Keratinocyte (primary cell): ENCODE measurements around the gene TMEM242. TPM values are rescaled to one million over a fixed set of nuclear protein-coding genes. Genes with fewer than 3 reads are reported as not detected.

Experiments
- DNase-seq: peaks from one replicate; pipeline ENCODE4 v3.0.0-alpha.2; 2011; ENCODE audit warnings: low read depth, missing footprints, low spot score
- FAIRE-seq: peaks from 2 replicates; lab custom pipeline; 2011; peaks lifted over from hg19 to GRCh38; lab: Jason Lieb, UNC
- H2AFZ ChIP-seq: 2 replicates; pipeline ENCODE4 v1.6.0; 2012; ENCODE audit warnings: low read length, control low read depth, inconsistent platforms; ENCODE audit not compliant: control insufficient read depth
- H3K27ac ChIP-seq: 2 replicates; pipeline ENCODE4 v1.5.1; 2011; ENCODE audit warnings: low read length; ENCODE audit not compliant: control insufficient read depth, insufficient read depth
- H3K27me3 ChIP-seq: 3 replicates; pipeline ENCODE4 v1.6.0; 2011; ENCODE audit warnings: low read length; ENCODE audit not compliant: control insufficient read depth, insufficient read depth; ENCODE audit errors: extremely low read depth
- H3K36me3 ChIP-seq, 2 experiments: 2 replicates in 1 of 2; 3 replicates in 1 of 2; pipeline ENCODE4 v1.5.1; 2011; ENCODE audit warnings: low read length in 2 of 2, mild to moderate bottlenecking in 1 of 2; ENCODE audit not compliant: control insufficient read depth in 2 of 2, insufficient read depth in 2 of 2; ENCODE audit errors: extremely low read depth in 1 of 2
- H3K4me1 ChIP-seq: 3 replicates; pipeline ENCODE4 v1.5.1; 2011; ENCODE audit warnings: low read length; ENCODE audit not compliant: control insufficient read depth, insufficient read depth; ENCODE audit errors: extremely low read depth
- H3K4me2 ChIP-seq: 3 replicates; pipeline ENCODE4 v1.6.0; 2011; ENCODE audit warnings: low read depth, low read length; ENCODE audit not compliant: control insufficient read depth, insufficient read depth; ENCODE audit errors: extremely low read depth
- H3K4me3 ChIP-seq, 3 experiments: fragments of 200-600 bp in 1 of 3; sonication (generic) in 1 of 3; 2 replicates in 2 of 3; 3 replicates in 1 of 3; pipeline ENCODE4 v1.5.1; 2011 to 2016; ENCODE audit warnings: low read length in 3 of 3, mild to moderate bottlenecking in 3 of 3, control low read depth in 2 of 3, inconsistent platforms in 1 of 3, low read depth in 1 of 3, mixed read lengths in 1 of 3, mixed run types in 1 of 3, moderate library complexity in 1 of 3; ENCODE audit not compliant: control insufficient read depth in 2 of 3, insufficient read depth in 2 of 3; ENCODE audit errors: extremely low read depth in 1 of 3
- H3K79me2 ChIP-seq: 2 replicates; pipeline ENCODE4 v1.6.0; 2012; ENCODE audit warnings: low read length; ENCODE audit not compliant: control insufficient read depth, insufficient read depth
- H3K9ac ChIP-seq: 3 replicates; pipeline ENCODE4 v1.6.0; 2011; ENCODE audit warnings: low read length; ENCODE audit not compliant: control insufficient read depth, insufficient read depth; ENCODE audit errors: extremely low read depth
- H3K9me1 ChIP-seq: 3 replicates; pipeline ENCODE4 v1.6.0; 2011; ENCODE audit warnings: low read length; ENCODE audit not compliant: control insufficient read depth, insufficient read depth; ENCODE audit errors: extremely low read depth
- H3K9me3 ChIP-seq: 2 replicates; pipeline ENCODE4 v1.5.1; 2012; ENCODE audit warnings: low read depth, low read length; ENCODE audit not compliant: control insufficient read depth
- H4K20me1 ChIP-seq: 3 replicates; pipeline ENCODE4 v1.6.0; 2011; ENCODE audit warnings: low read length; ENCODE audit not compliant: control insufficient read depth, insufficient read depth; ENCODE audit errors: extremely low read depth
- EZH2 ChIP-seq: IDR thresholded peaks from one replicate; pipeline ENCODE4 v1.6.1; 2012; ENCODE audit warnings: inconsistent platforms, mild to moderate bottlenecking, low read length, moderate library complexity
- dilution Hi-C: fragments of 300-500 bp; cut with MboI; formaldehyde crosslinking; loops from one replicate; pipeline ENCODE4 v1.7.0; 2020; ENCODE audit warnings: low sequenced_read_pairs; ENCODE audit not compliant: extremely low pct_ligation_motif_present
- polyA plus RNA-seq, 5 experiments: library from polyadenylated mRNA; depleted of rRNA in 3 of 5; stranded (reverse) in 3 of 5; stranded (forward) in 1 of 5; unstranded in 1 of 5; fragments of >200 nt; gene quantifications; 1 replicate in 1 of 5; 2 replicates in 3 of 5; 3 replicates in 1 of 5; pipeline versions ENCODE4 v1.2.1 to v1.2.3, GENCODE V29; 2011 to 2012; ENCODE audit warnings: missing spikeins in 2 of 5, low read depth in 1 of 5, low replicate concordance in 1 of 5
- TF ChIP-seq, protein P1 (sequence below), 3 experiments: IDR thresholded peaks in 1 of 3; conservative IDR thresholded peaks in 1 of 3; optimal IDR thresholded peaks in 1 of 3; 2 replicates in 2 of 3; 3 replicates in 1 of 3; pipeline versions ENCODE3 to v1.5.1; 2011; ENCODE audit warnings: low read length in 3 of 3, mild to moderate bottlenecking in 3 of 3, moderate library complexity in 2 of 3, control low read depth in 1 of 3, inconsistent platforms in 1 of 3; ENCODE audit not compliant: insufficient read depth in 2 of 3; ENCODE audit errors: extremely low read depth in 1 of 3

Gene TMEM242
- polyA plus RNA-seq, 1 donor (not counting 4 experiments of a cell fraction or from before 2014, with no cell fraction given) = 11.0 TPM

DNA sequence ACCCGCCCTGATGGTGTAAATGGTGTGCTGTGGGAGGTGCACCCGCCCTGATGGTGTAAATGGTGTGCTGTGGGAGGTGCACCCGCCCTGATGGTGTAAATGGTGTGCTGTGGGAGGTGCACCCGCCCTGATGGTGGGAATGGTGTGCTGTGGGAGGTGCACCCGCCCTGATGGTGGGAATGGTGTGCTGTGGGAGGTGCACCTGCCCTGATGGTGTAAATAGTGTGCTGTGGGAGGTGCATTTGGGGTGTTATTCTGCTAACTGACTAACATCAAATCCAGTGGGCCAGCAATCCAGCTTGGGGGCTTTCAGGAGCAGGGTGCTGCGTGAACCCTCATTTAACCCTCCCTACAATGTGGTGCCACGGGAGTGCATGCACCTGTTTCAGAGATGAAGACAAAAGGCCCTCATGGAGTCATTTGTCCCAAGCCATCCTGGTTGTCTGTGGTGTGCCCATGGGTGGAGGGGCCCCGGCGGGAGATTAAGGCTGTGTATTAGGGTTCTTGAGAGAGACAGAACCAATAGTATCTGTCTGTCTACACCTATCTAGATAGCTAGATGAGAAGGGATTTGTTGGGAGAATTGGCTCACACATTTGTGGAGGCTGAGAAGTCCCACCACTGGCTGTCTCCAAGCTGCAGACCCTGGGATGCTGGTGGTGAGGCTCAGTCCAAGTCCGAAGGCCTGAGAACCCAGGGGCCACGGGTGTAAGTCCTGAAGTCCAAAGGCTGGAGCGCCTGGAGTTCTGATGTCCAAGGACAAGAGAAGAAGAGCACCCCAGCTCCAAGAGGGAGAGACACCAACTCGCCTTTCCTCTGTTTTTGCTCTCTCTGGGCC is 39.2 kb downstream of the TMEM242 start:
- H3K4me2 ChIP-seq = no peak overlapping the region
- no peaks in the 10 kb centered on the region for H4K20me1 ChIP-seq
- H3K4me1 ChIP-seq = no peaks in the 10 kb centered on the region
- TF ChIP-seq, protein P1, sequence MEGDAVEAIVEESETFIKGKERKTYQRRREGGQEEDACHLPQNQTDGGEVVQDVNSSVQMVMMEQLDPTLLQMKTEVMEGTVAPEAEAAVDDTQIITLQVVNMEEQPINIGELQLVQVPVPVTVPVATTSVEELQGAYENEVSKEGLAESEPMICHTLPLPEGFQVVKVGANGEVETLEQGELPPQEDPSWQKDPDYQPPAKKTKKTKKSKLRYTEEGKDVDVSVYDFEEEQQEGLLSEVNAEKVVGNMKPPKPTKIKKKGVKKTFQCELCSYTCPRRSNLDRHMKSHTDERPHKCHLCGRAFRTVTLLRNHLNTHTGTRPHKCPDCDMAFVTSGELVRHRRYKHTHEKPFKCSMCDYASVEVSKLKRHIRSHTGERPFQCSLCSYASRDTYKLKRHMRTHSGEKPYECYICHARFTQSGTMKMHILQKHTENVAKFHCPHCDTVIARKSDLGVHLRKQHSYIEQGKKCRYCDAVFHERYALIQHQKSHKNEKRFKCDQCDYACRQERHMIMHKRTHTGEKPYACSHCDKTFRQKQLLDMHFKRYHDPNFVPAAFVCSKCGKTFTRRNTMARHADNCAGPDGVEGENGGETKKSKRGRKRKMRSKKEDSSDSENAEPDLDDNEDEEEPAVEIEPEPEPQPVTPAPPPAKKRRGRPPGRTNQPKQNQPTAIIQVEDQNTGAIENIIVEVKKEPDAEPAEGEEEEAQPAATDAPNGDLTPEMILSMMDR (optimal IDR thresholded peaks at IDR 0.05 in 1 of 3, IDR thresholded peaks at IDR 0.05 in 1 of 3, conservative IDR thresholded peaks at IDR 0.05 in 1 of 3; ENCODE audit: extremely low read depth in 1 of 3, insufficient read depth in 2 of 3, low read length in 3 of 3) = no peak
- H3K9ac ChIP-seq = no peak overlapping the region
- FAIRE-seq (no peak), DNase-seq (no peak)
- no peaks in the 10 kb centered on the region for H3K36me3 ChIP-seq
- no peaks in the 10 kb centered on the region for H3K9me1 ChIP-seq
- H3K79me2 ChIP-seq = no peaks in the 10 kb centered on the region
- no peak overlapping the region for H2AFZ ChIP-seq
- dilution Hi-C loops = no loop called here
- no peak overlapping the region for H3K4me3 ChIP-seq
- no peaks in the 10 kb centered on the region for H3K27me3 ChIP-seq
- no peaks in the 10 kb centered on the region for H3K9me3 ChIP-seq
- H3K27ac ChIP-seq = no peak overlapping the region

DNA sequence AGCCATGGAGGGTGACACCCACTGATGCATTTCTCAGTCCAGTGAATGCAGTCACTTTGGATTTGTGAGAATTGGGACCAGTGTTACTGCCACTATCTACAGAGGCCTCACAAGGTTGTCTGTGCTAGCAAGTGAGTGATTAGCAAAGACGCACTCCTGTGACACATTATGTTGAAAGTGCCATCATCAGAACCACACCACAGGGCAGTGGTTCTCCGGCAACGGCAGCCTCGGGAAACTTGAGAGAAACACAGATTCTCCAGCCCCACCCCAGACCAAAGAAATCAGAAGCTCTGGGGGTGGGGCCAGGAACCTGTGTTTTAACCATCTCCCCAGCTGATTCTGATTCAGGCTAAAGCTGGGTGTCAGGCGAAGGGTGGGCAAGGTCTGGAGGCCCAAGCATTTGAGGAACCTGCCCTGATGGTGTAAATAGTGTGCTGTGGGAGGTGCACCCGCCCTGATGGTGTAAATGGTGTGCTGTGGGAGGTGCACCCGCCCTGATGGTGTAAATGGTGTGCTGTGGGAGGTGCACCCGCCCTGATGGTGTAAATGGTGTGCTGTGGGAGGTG is 39.9 kb downstream of the TMEM242 start:
- Histone ChIP-seq H3K79me2 (no peaks in the 10 kb centered on the region), H3K4me3 (no peak overlapping the region), H4K20me1 (no peaks in the 10 kb centered on the region), H3K9me3 (no peaks in the 10 kb centered on the region), H3K4me1 (no peaks in the 10 kb centered on the region), H3K36me3 (no peaks in the 10 kb centered on the region), H3K27ac (no peak overlapping the region), H3K9me1 (no peaks in the 10 kb centered on the region), H3K27me3 (no peaks in the 10 kb centered on the region), H2AFZ (no peak overlapping the region), H3K9ac (no peak overlapping the region), H3K4me2 (no peak overlapping the region)
- TF ChIP-seq EZH2 = no peak
- TF ChIP-seq, protein P1 (optimal IDR thresholded peaks at IDR 0.05 in 1 of 3, IDR thresholded peaks at IDR 0.05 in 1 of 3, conservative IDR thresholded peaks at IDR 0.05 in 1 of 3; ENCODE audit: extremely low read depth in 1 of 3, insufficient read depth in 2 of 3, low read length in 3 of 3) = no peak
- dilution Hi-C loops = no loop called here
- FAIRE-seq (no peak), DNase-seq (no peak)
